B cell (primary cell): ENCODE data around the gene CASP12. TPM values are rescaled to one million over a fixed set of nuclear protein-coding genes. Genes with fewer than 3 reads are reported as not detected.

Source experiments
- ATAC-seq: fragments of 200-7000 bp; cut with Tn5 transposase; one replicate; pipeline ENCODE4 v1.10.0; 2021; ENCODE audit warnings: low read depth, mild to moderate bottlenecking, moderate number of reproducible peaks, moderate library complexity
- CTCF ChIA-PET: fragments of 350-600 bp; sonication (Branson Sonifier 250); formaldehyde crosslinking; loops from one replicate; lab custom pipeline; 2021; ENCODE audit warnings: antibody characterized with exemption, inconsistent platforms; lab: Charles Lee
- POLR2A ChIA-PET: fragments of 350-600 bp; sonication (Branson Sonifier 250); formaldehyde crosslinking; loops from one replicate; lab custom pipeline; 2021; ENCODE audit warnings: antibody characterized with exemption; lab: Charles Lee
- DNase-seq: peaks from one replicate; pipeline ENCODE4 v3.0.0; 2013
- H2AFZ ChIP-seq: 2 replicates; pipeline ENCODE4 v1.6.1; 2012; ENCODE audit warnings: mild to moderate bottlenecking, low read depth, low read length; ENCODE audit not compliant: insufficient read depth, poor library complexity, severe bottlenecking
- H3K27ac ChIP-seq, 2 donors: 1 replicate in 1 of 2; 2 replicates in 1 of 2; pipeline ENCODE4 v1.5.1; 2012 to 2013; ENCODE audit warnings: low read length in 2 of 2, mild to moderate bottlenecking in 2 of 2, moderate library complexity in 1 of 2
- H3K27me3 ChIP-seq, 4 experiments: fragments of 200-600 bp in 1 of 4; sonication (generic) in 1 of 4; replicated peaks in 1 of 4; 1 replicate in 2 of 4; 2 replicates in 2 of 4; pipeline versions ENCODE4 v1.6.1 to v1.7.0; 2013 to 2016; ENCODE audit warnings: low read length in 3 of 4, mild to moderate bottlenecking in 2 of 4, mixed read lengths in 1 of 4, moderate library complexity in 1 of 4; ENCODE audit not compliant: insufficient read depth in 4 of 4, control insufficient read depth in 3 of 4; ENCODE audit errors: control extremely low read depth in 1 of 4
- H3K36me3 ChIP-seq, 2 experiments: replicated peaks in 1 of 2; 1 replicate in 1 of 2; 2 replicates in 1 of 2; pipeline versions ENCODE4 v1.6.1 to v1.7.1; 2013; ENCODE audit warnings: low read length in 1 of 2; ENCODE audit not compliant: insufficient read depth in 2 of 2, control insufficient read depth in 1 of 2; ENCODE audit errors: control extremely low read depth in 1 of 2, extremely low read depth in 1 of 2
- H3K4me1 ChIP-seq, 2 donors: fragments of 200-600 bp in 1 of 2; sonication (generic) in 1 of 2; 1 replicate in 1 of 2; 2 replicates in 1 of 2; pipeline versions ENCODE4 v1.5.1 to v1.6.1; 2013 to 2017; ENCODE audit warnings: low read length in 2 of 2; ENCODE audit not compliant: control insufficient read depth in 2 of 2, insufficient read depth in 2 of 2
- H3K4me2 ChIP-seq: replicated peaks from 2 replicates; pipeline ENCODE3; 2012; ENCODE audit warnings: mild to moderate bottlenecking, low read depth, low read length; ENCODE audit not compliant: poor library complexity, severe bottlenecking
- H3K4me3 ChIP-seq, 5 experiments: fragments of 200-600 bp in 1 of 5; sonication (generic) in 1 of 5; 1 replicate in 3 of 5; 2 replicates in 2 of 5; pipeline versions ENCODE4 v1.5.1 to v1.7.0; 2011 to 2016; ENCODE audit warnings: low read length in 4 of 5, mild to moderate bottlenecking in 4 of 5, low read depth in 2 of 5, control low read depth in 1 of 5, moderate library complexity in 1 of 5; ENCODE audit not compliant: insufficient read depth in 1 of 5; ENCODE audit errors: control extremely low read depth in 1 of 5, extremely low read depth in 1 of 5
- H3K79me2 ChIP-seq: fragments of 200-600 bp; sonication (generic); one replicate; pipeline ENCODE4 v1.6.0; 2016; ENCODE audit warnings: low read length; ENCODE audit not compliant: control insufficient read depth, insufficient read depth
- H3K9ac ChIP-seq: fragments of 200-600 bp; sonication (generic); 2 replicates; pipeline ENCODE4 v1.6.1; 2017; ENCODE audit warnings: mild to moderate bottlenecking, low read length, moderate library complexity
- H3K9me3 ChIP-seq, 3 donors: one replicate each; pipeline versions ENCODE4 v1.6.1 to v1.7.1; 2013; ENCODE audit warnings: low read length in 2 of 3; ENCODE audit not compliant: control insufficient read depth in 2 of 3, insufficient read depth in 1 of 3; ENCODE audit errors: control extremely low read depth in 1 of 3
- H4K20me1 ChIP-seq: 2 replicates; pipeline ENCODE4 v1.6.0; 2012; ENCODE audit warnings: mild to moderate bottlenecking, low read length; ENCODE audit not compliant: insufficient read depth, control insufficient read depth, poor library complexity, severe bottlenecking
- H3K27ac Mint-ChIP-seq: one replicate; pipeline ENCODE4 v1.8.0; 2021; ENCODE audit warnings: mixed read lengths
- H3K27me3 Mint-ChIP-seq: one replicate; pipeline ENCODE4 v1.8.0; 2021; ENCODE audit warnings: mixed read lengths
- H3K4me1 Mint-ChIP-seq: one replicate; pipeline ENCODE4 v1.8.0; 2021; ENCODE audit warnings: mixed read lengths
- H3K4me3 Mint-ChIP-seq: one replicate; pipeline ENCODE4 v1.8.0; 2021; ENCODE audit warnings: mixed read lengths
- H3K9me3 Mint-ChIP-seq: one replicate; pipeline ENCODE4 v1.8.0; 2022; ENCODE audit warnings: mixed read lengths; ENCODE audit not compliant: insufficient read depth
- EZH2 ChIP-seq: IDR thresholded peaks from 2 replicates; pipeline ENCODE4 v1.6.1; 2012; ENCODE audit warnings: borderline replicate concordance, low read depth, mild to moderate bottlenecking, moderate library complexity, low read length; ENCODE audit not compliant: insufficient read depth, poor library complexity, severe bottlenecking
- WGBS: methylation state at CpG from one replicate; pipeline ENCODE4 v1.1.5; 2013; ENCODE audit warnings: missing lambda C conversion rate; ENCODE audit not compliant: insufficient coverage; 5-methylcytosine and 5-hydroxymethylcytosine counted together
- intact Hi-C: fragments of 100-400 bp; cut with micrococcal nuclease; formaldehyde crosslinking; loops from one replicate; pipeline ENCODE4 v1.10.0; 2022
- polyA plus RNA-seq: library from polyadenylated mRNA; depleted of rRNA; stranded (reverse); fragments of >200 nt; gene quantifications from 2 replicates; pipeline ENCODE4 v1.2.3, GENCODE V29; 2012
- total RNA-seq, 2 donors: library from RNA; stranded (reverse); fragments of 120-200 nt in 1 of 2; gene quantifications; 1 replicate in 1 of 2; 2 replicates in 1 of 2; pipeline versions ENCODE4 v1.2.3 to v1.2.4, GENCODE V29; 2013 to 2022
- TF ChIP-seq, protein P1 (sequence below): fragments of 200-600 bp; IDR thresholded peaks from one replicate; pipeline ENCODE4 v1.8.0; 2022; ENCODE audit warnings: antibody characterized with exemption, mild to moderate bottlenecking

CASP12 gene
- total and polyA plus RNA-seq, 2 donors (not counting 1 experiment from before 2014, with no cell fraction given): 0.09 TPM; not detected in 1

DNA sequence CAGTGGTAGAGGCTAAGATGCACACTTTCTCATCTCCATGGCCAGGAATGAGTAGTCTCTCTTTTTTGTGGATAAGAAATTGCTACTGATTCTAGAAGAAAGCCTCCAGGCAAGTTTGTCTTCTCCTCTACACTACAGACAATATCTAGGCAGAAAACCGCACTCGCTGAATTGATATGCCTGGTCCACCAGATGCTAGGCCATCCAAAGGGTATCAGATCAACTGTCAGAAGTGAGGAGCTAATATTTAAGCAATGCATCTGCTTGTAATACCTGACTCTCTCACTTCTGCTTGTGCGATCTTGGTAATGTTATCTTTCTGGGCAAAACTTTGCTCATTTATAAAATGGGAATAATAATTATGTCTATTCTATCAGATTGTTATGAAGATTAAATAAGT lies 45.0 kb downstream of the CASP12 start:
- 100% methylated on average over 1 of the region's 3 CpGs for WGBS
- Mint-ChIP-seq H3K9me3 (no peaks in the 10 kb centered on the region), H3K27me3 (no peaks in the 10 kb centered on the region), H3K4me1 (peaks cover 17% of the 10 kb centered on the region), H3K27ac (no peak overlapping the region), H3K4me3 (no peak overlapping the region)
- H3K9me3 ChIP-seq: no peaks in the 10 kb centered on the region
- H3K79me2 ChIP-seq: no peaks in the 10 kb centered on the region
- H3K27me3 ChIP-seq: no peaks in the 10 kb centered on the region
- no peak for TF ChIP-seq EZH2
- TF ChIP-seq, protein P1, sequence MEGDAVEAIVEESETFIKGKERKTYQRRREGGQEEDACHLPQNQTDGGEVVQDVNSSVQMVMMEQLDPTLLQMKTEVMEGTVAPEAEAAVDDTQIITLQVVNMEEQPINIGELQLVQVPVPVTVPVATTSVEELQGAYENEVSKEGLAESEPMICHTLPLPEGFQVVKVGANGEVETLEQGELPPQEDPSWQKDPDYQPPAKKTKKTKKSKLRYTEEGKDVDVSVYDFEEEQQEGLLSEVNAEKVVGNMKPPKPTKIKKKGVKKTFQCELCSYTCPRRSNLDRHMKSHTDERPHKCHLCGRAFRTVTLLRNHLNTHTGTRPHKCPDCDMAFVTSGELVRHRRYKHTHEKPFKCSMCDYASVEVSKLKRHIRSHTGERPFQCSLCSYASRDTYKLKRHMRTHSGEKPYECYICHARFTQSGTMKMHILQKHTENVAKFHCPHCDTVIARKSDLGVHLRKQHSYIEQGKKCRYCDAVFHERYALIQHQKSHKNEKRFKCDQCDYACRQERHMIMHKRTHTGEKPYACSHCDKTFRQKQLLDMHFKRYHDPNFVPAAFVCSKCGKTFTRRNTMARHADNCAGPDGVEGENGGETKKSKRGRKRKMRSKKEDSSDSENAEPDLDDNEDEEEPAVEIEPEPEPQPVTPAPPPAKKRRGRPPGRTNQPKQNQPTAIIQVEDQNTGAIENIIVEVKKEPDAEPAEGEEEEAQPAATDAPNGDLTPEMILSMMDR: no peak
- no peak overlapping the region for H2AFZ ChIP-seq
- no peak overlapping the region for H3K4me3 ChIP-seq
- intact Hi-C loops: loop anchor here (10.0 kb wide), 1 partner anchor 62 kb away; no protein-coding TSS in a partner anchor
- CTCF ChIA-PET: no interaction called here
- ATAC-seq (no peak), DNase-seq (no peak)
- H4K20me1 ChIP-seq: no peaks in the 10 kb centered on the region
- peaks cover 2 to 9% of the 10 kb centered on the region in 2 donors for H3K4me1 ChIP-seq
- no peaks in the 10 kb centered on the region for H3K36me3 ChIP-seq
- H3K9ac ChIP-seq: no peak overlapping the region
- H3K27ac ChIP-seq: no peak overlapping the region
- no peak overlapping the region for H3K4me2 ChIP-seq
- POLR2A ChIA-PET: no interaction called here

DNA sequence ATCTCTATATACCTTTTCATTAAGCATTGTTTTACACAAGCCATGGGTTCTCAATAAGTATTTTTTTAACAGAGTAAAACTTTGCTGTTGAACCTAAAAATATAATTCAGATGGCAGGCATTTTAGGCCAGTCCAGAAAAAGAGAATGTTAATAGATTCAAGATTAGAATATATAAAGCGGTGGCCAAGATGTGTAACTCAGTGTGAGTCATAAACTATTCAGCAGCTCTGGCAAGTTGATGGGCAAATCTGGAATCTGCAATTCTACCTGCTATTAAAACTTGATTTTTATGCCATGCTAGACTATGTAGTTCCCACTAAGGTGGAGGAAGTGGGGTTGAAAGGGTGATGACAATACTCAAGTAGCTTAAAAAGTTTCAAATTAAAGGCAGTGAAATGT lies 45.4 kb downstream of the CASP12 start:
- Histone ChIP-seq H3K27ac (no peak overlapping the region), H4K20me1 (no peaks in the 10 kb centered on the region), H3K4me2 (no peak overlapping the region), H2AFZ (no peak overlapping the region), H3K4me1 (peaks cover 0 to 5% of the 10 kb centered on the region in 2 donors), H3K9ac (no peak overlapping the region), H3K36me3 (no peaks in the 10 kb centered on the region), H3K4me3 (no peak overlapping the region), H3K27me3 (no peaks in the 10 kb centered on the region), H3K79me2 (no peaks in the 10 kb centered on the region), H3K9me3 (no peaks in the 10 kb centered on the region)
- POLR2A ChIA-PET: no interaction called here
- intact Hi-C loops: loop anchor here (10.0 kb wide), 1 partner anchor 62 kb away; no protein-coding TSS in a partner anchor
- no peak for ATAC-seq
- no peak overlapping the region for H3K27ac Mint-ChIP-seq
- H3K4me1 Mint-ChIP-seq: peaks cover 12% of the 10 kb centered on the region
- H3K9me3 Mint-ChIP-seq: no peaks in the 10 kb centered on the region
- H3K27me3 Mint-ChIP-seq: no peaks in the 10 kb centered on the region
- H3K4me3 Mint-ChIP-seq: no peak overlapping the region
- DNase-seq: no peak
- TF ChIP-seq, protein P1: no peak
- TF ChIP-seq EZH2: no peak
- CTCF ChIA-PET: no interaction called here
- WGBS: no CpG with 5 or more reads among the region's 1 CpG
